Glomerular visceral epithelial cell (primary cell): ENCODE data around the gene EBF4.
"Not testable (repeated sequence)": the region's sequence is repeated elsewhere in the genome, so short reads cannot be mapped to it uniquely, and the experiment has no call there.

Experiments used
- DNase-seq: peaks from one replicate; pipeline ENCODE4 v3.0.0-alpha.2; 2016; ENCODE audit errors: extremely low spot score

EBF4 gene

DNA sequence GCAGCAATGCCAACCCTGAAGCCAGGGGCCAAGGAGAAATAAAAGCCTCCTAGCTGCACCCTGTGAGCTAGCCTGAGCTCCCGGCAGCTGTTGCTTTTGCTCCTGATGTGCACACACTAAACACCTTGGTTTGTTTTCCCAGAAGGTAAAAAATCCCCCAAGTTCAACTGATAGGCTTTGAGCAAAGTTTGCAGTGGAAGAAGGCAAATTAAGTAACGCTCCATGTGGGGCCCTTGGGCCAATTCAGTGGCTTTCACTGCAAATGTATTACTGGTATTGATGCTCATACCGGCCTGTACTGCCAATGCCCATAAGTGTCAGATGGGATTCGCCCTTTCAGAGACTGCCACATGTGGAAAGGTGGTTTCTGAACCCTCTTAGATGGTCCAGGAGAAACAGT lies 19.1 kb upstream of the EBF4 start:
- DNase-seq = no peak

DNA sequence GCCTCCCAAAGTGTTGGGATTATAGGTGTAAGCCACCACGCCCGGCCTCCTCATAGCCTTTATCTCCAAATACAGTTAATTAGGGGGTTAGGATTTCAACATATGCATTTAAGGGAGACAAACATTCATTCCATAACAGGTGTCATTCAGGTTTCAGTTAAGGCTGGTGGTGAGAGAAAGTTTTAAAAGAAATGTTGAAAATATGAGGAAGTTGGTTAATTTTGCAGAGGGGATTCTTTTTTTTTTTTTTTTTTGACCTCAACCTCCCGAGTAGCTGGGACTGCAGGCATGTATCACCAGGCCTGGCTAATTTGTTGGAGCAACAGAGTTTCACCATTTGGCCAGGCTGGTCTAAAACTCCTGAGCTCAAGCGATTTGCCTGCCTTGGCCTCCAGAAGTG lies 12.5 kb upstream of the EBF4 start:
- no peak for DNase-seq

DNA sequence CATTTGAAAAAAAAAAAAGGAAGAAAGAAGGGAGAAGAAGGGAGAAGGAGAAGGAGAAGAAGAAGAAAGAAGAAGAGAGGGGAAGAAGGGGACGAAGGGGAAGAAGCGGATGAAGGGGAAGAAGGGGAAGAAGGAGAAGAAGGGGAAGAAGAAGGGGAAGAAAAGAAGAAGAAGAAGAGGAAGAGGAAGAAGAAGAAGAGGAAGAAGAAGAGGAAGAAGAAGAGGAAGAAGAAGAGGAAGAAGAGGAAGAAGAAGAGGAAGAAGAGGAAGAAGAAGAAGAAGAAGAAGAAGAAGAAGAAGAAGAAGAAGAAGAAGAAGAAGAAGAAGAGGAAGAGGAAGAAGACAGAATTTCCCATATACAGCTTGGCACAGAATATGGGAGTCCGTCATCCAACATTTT lies 10.5 kb upstream of the EBF4 start:
- not testable (repeated sequence) for DNase-seq

DNA sequence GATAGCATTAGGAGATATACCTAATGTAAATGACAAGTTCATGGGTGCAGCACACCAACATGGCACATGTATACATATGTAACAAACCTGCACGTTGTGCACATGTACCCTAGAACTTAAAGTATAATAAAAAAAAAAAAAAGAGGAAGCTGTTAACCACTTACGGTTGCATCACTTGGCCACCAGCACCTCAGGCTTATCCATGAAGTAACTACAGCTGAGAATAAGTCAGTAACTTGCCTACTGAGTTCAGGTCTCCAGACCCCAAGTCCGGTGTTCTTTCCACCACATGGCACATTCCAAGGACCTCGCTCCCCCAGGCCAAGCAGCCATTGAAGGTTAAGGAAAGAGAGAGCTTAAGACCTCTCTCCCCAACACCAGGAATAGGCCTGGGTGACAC lies 7.8 kb upstream of the EBF4 start:
- not testable (repeated sequence) for DNase-seq

DNA sequence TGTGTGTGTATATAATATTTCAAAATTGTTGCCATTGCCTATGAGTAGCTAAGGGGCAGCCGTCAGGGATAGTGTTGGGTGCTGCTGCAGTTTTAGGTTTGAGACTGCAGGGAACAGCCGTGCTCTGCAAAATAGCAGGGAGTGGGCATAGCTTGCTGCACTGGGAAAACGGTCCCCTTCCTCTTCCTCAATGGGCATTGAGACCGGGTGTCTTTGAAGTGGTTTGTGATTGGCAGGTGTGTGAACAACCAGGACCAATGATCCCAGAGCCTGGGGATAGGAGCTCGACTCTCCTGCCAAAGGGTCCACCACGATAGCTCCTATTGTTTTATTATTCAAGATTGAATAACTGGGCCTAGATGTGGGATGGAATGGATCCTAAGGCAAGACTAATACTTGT lies 5.1 kb upstream of the EBF4 start:
- DNase-seq = no peak

DNA sequence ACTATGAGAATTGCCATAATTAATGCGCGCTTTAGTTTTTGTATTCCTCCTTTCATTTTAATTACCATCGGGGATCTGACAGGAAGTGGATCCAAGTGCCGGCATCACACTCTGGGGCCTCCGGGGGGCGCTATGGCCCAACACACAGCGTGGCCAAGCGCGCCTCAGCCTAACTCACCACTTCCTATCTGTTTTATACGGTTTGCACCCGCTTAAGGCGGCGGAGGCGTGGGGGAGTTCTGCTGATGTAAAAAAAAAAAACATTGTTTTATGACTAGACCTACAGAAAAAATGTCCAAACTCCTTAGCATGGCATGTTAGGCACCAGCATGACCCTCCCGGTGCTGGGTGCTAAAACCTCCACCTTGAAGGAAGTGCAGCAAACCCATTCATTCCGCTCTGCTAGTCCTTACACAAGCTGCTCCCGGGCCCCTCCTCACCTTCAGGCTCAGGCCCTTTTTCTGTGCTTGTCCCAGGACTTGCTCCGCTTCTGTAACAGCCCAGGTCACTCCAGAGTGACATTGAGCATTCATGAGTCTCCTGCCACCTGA lies 4.5 kb upstream of the EBF4 start:
- no peak for DNase-seq

DNA sequence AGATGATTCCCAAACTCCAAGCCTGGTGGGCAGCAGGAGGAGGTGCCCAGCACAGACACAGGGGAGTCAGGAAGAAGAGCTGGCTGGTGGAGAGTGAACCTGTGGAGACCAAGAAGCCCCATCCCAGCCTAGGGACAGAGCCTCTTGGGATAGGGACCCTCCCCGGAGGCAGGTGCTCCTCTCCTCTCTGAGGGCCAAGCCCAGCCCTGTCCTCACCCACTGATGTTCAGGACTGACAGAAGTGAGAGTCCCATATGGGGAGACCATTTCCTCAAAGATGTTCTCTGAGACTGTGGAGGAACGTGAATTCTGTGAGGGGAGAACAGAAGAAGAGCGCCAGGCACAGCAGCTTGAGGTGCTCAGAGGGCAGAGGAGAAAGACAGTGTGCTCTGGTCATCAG lies 2.4 kb upstream of the EBF4 start:
- DNase-seq = no peak

DNA sequence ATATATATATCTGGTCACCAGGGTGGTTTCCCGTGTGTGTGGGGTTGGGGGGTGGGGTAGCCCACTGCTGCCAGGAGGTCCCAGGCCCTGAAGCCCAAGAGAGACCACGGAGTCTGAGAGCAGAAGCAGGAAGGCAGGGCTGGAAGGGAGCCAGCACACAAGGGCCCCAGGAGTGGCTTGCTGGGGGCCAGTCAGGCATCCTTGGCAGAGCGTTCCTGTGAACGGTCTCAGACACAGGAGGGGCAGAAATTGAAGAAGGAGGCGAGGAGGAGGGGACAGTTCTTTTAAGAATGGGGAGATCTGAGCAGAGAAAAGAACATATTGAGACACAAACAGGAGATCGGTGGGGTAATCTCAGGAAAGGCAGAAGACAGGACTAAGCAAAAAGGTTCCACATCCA lies 1.9 kb upstream of the EBF4 start:
- DNase-seq = no peak

DNA sequence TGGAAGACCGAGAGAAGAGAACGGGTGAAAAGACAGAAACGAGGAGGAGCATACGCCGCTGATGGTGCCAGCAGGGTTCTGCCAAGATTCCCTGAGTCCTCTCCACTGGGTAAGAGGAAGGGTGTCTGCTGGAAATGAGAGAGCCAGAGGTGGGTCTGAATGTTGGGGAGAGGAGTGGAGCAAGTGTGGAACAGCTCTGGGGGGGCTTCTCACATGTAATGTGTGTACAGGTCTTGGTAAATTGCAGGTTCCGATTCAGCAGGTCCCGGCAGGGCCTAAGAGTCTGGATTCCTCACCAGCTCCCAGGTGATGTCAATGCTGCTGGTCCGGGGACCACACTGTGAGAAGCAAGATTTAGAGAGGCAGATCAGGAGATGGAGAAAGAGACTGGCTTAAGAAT lies 1.5 kb upstream of the EBF4 start:
- no peak for DNase-seq

DNA sequence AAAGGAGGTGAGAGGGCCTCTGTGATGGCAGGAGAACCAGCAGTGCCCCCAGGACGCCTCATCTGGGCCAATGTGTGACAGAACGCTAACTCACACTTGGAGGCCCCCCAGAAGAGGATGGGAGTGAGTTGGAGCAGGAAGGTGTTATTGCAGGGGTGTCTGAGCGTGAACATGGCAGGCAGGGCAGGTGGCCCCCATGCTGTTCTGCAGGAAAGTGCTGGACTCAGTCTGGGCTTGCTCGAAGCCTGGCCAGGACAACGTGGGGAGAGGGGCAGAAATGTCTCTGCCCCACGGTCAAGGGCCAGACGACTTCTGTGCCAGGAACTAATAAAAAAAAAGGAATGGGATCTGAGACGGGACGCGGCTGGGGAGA lies 931 bp upstream of the EBF4 start:
- DNase-seq = no peak

DNA sequence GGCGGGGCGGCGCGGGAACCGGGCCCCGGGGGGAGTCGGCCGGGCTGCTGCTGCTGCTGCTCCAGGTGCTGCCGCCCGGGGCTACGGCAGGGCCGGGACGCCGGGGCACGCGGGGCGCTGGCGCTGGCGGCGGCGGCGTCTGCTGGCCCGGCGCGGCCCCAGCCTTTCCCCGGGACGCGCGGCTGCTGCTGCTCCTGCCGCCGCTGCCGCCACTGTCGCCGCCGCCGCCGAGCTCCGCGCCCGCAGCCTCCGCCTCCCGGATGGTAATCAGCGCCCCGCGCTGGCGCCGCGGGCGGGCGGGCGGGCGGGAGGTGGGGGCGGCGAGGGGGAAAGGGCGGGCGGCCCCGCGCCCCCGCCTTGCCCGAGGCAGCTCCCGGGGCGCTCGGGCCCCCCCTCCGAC lies 306 bp downstream of the EBF4 start:
- DNase-seq = no peak

DNA sequence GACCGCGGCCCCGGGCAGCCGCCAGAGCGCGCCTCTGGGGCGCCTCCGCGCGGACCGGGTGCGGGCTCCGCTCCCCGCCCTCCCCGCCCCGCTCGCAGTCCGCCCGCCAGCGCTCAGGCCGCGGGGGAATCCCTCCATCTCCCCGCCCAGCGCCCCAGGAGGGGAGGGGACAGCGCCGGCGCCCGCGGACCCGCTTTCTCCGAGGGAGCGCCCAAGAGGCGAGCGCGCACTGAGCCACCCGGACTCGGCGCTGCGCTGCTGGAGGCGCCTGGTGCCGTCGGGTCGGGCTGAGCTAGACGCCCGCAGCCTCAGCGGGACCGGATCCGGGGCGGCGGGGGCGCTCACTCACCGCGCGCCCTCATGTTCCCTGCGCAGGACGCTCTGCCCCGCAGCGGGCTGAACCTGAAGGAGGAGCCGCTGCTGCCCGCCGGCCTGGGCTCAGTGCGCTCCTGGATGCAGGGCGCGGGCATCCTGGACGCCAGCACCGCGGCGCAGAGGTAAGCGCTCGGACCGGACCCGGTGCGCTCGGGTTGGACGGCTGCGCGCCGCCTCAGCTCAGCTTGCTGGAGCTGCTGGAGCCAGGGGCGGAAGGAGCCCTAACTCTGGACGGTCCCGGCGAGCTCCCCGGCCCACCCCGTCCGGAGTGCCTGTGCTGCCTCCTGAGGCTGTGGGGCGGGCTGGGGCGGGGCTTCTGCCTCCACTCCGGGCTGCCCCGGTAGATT lies 867 bp downstream of the EBF4 start:
- no peak for DNase-seq

DNA sequence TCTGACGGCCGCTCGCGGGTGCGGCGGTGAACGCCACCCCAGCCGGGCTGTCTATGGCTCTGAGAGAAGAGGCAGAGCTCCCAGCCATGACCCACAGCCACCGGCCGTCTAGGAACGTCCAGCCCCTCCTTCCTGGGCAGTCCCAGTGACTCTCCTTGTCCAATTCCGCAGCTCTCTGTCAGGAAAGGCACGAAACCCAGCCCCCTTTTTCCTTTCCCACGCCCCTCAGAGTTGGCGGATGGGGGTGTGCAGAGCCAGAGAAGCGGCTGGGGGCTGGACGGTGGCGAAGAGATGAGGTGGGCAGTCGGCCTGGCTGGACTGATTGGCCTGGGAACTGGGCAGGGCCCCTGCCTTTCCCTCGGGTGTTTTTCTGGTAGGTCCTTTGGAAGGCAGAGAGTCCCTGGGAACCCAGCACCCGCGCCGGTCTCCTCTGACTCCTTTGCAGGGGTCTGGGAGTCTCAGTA lies 1.5 kb downstream of the EBF4 start:
- no peak for DNase-seq

DNA sequence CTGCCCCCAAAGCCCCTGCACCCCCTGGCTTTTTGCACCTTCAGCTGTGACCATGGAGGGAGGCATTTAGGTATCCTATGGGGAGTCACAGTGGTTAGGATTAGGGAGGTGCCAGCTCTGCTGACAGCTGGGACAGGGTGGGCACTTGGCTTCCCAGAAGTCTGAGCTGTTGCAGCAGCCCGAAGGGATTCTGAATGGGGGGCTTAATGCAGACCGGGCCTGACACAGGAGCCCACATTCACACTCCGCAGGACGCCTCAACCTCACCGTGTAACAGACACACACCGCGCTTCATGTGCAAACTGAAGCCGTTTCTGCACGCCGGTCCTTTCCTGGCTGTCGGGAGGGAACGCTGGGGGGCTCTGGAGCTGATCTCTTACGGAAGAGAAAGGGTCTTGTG lies 1.9 kb downstream of the EBF4 start:
- no peak for DNase-seq

DNA sequence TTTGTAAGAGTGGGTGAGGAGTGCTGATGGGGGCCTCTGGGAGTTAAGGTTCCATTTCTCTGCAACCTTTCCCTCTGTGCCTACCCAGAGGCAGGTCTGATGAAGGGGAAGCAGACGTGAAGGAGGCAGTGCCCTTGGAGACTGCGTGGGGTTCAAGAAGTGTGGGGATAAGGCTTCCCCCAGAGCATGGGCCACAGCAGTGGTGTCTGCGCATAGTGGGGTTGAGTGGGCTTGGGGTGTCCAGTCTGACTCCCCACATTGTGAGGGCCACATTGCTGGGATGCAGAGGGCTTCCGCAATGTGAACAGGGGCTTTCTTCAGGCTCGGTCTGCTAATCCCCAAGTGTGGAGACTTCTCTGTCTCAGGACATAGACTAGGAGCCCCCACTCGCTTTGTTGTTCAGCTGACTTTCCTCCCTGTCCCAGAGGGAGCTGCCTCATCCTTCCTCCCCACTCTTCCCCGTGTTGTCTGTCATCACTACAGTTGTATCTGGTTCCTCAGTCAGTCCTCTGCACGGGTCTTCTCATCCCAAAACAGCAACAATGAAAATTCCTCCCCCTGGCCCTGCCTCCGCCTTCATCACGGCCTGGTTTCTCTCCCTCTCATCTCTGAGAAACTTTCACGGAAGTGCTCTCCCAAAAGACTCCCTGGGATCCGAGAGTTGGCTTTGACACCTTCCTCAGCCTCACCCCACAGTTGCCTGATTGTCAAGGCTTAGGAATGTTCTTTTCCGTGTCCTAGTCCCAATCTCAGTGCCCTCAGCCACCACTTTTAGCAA lies 2.8 kb downstream of the EBF4 start:
- DNase-seq = no peak

DNA sequence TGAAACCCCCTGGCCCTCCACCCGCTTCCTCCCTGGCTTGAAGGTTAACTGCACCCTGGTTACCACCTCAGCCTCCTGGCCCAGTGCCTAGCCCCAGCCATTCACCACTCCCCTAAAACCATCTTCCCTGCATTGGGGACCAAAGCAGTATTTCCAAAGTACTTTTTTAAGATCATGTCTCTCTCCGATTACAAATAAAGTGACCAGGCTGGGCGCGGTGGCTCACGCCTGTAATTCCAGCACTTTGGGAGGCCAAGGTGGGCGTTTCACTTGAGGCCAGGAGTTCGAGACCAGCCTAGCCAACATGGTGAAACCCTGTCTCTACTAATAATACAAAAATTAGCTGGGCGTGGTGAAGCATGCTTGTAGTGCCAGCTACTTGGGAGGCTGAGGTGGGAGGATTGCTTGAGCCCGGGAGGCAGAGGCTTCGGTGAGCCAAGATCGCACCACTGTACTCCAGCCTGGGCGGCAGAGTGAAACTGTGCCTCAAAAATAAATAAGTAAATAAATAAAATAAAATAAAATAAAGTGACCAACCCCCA lies 3.5 kb downstream of the EBF4 start:
- not testable (repeated sequence) for DNase-seq

DNA sequence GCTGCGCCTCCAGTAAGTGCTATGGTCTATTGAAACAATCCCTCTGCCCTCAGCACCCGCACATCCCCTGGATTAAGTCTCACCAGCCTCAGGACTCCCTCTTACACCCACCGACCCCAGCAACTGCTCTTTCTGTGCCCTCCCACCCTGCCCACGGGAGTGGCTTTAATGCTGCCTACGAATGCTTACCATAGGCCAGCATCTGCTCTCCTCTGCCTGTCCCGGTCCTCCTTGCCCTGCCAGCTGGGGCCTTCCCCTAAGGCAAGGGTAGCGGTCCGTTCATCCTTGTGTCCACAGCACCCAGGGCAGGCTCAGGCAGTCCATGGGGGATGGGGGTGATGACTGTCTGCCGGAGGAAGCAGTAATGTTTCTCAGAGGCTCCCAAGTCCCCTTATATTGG lies 4.1 kb downstream of the EBF4 start:
- DNase-seq = no peak

DNA sequence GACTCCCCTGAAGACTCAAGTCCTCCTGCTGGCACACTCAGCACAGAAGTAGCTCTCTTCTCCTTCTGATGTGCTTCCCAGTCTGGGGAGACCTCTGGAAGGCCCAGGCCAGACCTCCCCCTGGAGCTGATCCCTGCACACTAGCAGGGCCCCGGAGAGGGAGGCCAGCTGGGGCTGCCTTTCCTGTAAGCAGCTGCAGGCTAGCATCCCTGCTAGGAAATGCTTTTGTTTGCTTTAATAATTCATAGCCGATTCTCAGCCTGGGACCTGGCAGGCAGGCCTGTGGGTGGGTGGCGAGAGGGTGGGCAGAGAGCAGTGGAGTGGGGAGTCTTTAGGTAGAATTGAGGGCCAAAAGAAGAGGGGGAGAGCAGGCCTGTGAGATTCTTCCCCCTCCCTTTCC lies 5.2 kb downstream of the EBF4 start:
- DNase-seq = no peak

DNA sequence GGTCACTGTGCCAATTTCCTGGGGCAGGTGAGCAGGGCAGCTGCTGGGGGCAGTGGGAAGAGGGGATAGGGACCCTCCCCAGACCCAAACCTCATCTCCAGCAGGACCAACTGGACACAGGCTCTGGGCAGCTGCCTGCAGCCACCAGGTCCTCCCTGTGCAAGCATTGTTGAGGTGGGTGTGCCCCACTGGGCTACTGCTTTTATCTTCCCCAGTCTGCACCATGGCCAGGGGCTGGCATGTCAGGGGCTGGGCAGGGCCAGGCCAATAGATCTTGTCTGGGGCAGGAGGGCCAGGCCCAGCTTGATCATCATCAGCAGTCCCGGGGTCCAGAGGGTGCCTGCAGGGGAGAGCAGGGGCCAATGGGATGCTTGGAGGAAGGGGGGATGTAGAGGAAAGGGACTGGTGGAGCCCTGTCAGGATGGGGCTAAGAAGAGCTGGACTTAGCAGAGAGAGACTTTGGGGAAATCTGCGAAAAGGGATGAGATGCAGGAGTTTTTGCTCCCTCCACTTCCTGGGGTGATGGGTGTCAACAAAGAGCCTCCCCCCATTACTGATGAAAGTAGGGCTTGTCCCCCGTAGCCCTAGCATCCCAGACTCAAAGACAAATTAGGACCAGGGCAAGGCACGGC lies 5.7 kb downstream of the EBF4 start:
- no peak for DNase-seq

DNA sequence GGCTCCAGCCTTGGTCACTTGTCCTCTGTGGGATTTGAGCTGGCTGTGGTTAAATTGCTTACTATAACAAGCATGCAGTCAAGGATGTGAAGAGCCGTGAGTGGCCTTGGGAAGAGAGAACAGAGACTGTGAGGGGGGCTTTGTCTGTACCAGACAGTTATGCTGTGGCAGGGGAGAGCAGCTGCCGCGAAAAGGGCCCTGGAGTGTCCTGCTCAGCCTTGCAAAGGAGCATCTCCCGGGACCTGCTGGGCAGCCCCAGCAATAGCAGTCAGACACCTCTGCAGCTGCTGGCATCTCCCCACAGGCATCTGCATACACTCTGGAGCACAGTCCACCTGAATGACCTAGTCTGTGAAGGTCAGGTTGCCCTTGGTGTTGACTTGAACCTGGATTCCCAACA lies 6.3 kb downstream of the EBF4 start:
- no peak for DNase-seq

DNA sequence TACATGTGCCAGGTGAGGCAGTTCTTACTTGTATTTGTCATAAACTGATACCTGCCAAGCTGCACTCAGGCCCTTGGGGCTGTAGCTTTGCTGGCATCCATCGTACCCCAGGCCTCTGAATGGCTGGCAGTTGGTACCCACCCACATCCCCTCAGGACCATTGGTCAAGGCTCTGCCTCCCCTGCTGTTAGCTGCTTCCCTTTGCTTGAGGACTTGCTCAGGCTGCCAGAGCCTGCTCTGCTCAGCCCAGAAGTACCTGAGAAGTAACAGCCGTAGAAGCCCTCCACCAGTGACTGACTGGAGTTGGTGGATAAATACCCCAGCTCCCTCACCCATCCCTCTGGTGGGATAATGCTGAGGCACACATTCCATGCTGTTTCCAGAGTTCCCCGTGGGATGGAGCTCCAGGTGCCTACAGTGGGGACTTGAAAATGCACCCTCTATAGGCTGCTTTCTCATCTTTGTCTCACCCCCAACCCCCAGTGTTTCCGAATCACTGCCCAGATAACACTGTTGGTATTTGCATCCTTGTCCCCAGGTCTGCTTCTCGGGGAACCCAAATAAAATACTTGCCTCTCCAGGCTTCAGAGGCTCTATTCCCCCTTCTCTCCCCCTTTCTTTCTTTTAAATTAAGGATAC lies 7.3 kb downstream of the EBF4 start:
- no peak for DNase-seq
